GM19455 (cell line): ENCODE measurements around the gene DBH.

Experiments used
- ATAC-seq: cut with Tn5 transposase; IDR thresholded peaks from one replicate; pipeline ENCODE4 v1.9.1; 2021; ENCODE audit not compliant: unreplicated experiment

DBH gene

GRCh38 chr9:133642708-133643361, 6.7 kb downstream of the DBH start:
- ATAC-seq = no peak

GRCh38 chr9:133643362-133643755, 7.2 kb downstream of the DBH start:
- no peak for ATAC-seq

GRCh38 chr9:133643978-133644760, 8.0 kb downstream of the DBH start:
- no peak for ATAC-seq

- ATAC-seq = no peak
These were observed 9.0 kb downstream of the DBH start for GRCh38 chr9:133645021-133645765.

GRCh38 chr9:133647148-133647547, 11.0 kb downstream of the DBH start:
- ATAC-seq = no peak

- no peak for ATAC-seq
These were observed 11.8 kb downstream of the DBH start for GRCh38 chr9:133647765-133648469.

GRCh38 chr9:133649194-133649593, 13.0 kb downstream of the DBH start:
- no peak for ATAC-seq

GRCh38 chr9:133650026-133650425, 13.9 kb downstream of the DBH start:
- no peak for ATAC-seq

- no peak for ATAC-seq
These were observed 17.5 kb downstream of the DBH start for GRCh38 chr9:133653638-133654037.

GRCh38 chr9:133654736-133655657, 18.8 kb downstream of the DBH start:
- no peak for ATAC-seq

- ATAC-seq = no peak
These were observed 19.5 kb downstream of the DBH start for GRCh38 chr9:133655701-133656100.

GRCh38 chr9:133656211-133657119, 20.3 kb downstream of the DBH start:
- no peak for ATAC-seq

GRCh38 chr9:133657120-133657661, 21.0 kb downstream of the DBH start:
- no peak for ATAC-seq

GRCh38 chr9:133658442-133659431, 22.6 kb downstream of the DBH start:
- no peak for ATAC-seq

GRCh38 chr9:133659516-133659915, 23.4 kb downstream of the DBH start:
- no peak for ATAC-seq

- ATAC-seq = no peak
These were observed 25.8 kb downstream of the DBH start for GRCh38 chr9:133661846-133662540.
